ENCODE measurements around the gene METTL25B.
A peak's percentile ranks its signal among the peaks of the same experiment; 100 is the strongest.
"Not testable (repeated sequence)": the region's sequence is repeated elsewhere in the genome, so short reads cannot be mapped to it uniquely, and the experiment has no call there.

The METTL25B gene

GRCh38 chr1:156750191-156750672 is 22.0 kb downstream of the METTL25B start:
- FAIRE-seq = no peak

- no peak for FAIRE-seq
Observed at GRCh38 chr1:156750711-156751450, 22.6 kb downstream of the METTL25B start.

GRCh38 chr1:156751451-156751756 is 23.1 kb downstream of the METTL25B start, which contains the start of gene HDGF:
HDGF (minus strand) TSS chr1:156751675; CDS start chr1:156751429, 246 bp downstream.
- no peak for FAIRE-seq

- FAIRE-seq = no peak
Observed at GRCh38 chr1:156751757-156752481, 23.6 kb downstream of the METTL25B start.

GRCh38 chr1:156752843-156753482 is 24.7 kb downstream of the METTL25B start:
- FAIRE-seq = no peak

- no peak for FAIRE-seq
Observed at GRCh38 chr1:156754219-156754618, 25.9 kb downstream of the METTL25B start.

GRCh38 chr1:156755527-156755950 is 27.3 kb downstream of the METTL25B start:
- no peak for FAIRE-seq

- FAIRE-seq = no peak
Observed at GRCh38 chr1:156756355-156756754, 28.1 kb downstream of the METTL25B start.

- not testable (repeated sequence) for FAIRE-seq
Observed at GRCh38 chr1:156757572-156758253, 29.4 kb downstream of the METTL25B start.

GRCh38 chr1:156760092-156760795 is 32.0 kb downstream of the METTL25B start:
- no peak for FAIRE-seq

GRCh38 chr1:156760796-156761104 is 32.5 kb downstream of the METTL25B start:
- no peak for FAIRE-seq

- FAIRE-seq = not testable (repeated sequence)
Observed at GRCh38 chr1:156765136-156765535, 36.9 kb downstream of the METTL25B start.

- FAIRE-seq = no peak
Observed at GRCh38 chr1:156765666-156766065, 37.4 kb downstream of the METTL25B start.

GRCh38 chr1:156766298-156767100 is 38.2 kb downstream of the METTL25B start:
- no peak for FAIRE-seq

GRCh38 chr1:156767101-156767878 is 39.0 kb downstream of the METTL25B start, which contains the start of gene PRCC:
PRCC (plus strand) TSS chr1:156767535; CDS start chr1:156767772, 237 bp downstream.
- peak; percentile 98 for FAIRE-seq

- no peak for FAIRE-seq
Observed at GRCh38 chr1:156767879-156768604, 39.8 kb downstream of the METTL25B start.

- FAIRE-seq = no peak
Observed at GRCh38 chr1:156768610-156769295, 40.5 kb downstream of the METTL25B start.

GRCh38 chr1:156772222-156772621 is 44.0 kb downstream of the METTL25B start:
- no peak for FAIRE-seq

GRCh38 chr1:156772728-156773497 is 44.6 kb downstream of the METTL25B start:
- FAIRE-seq = no peak
